Measurements from ENCODE around the gene ATP10D. TPM values are rescaled to one million over a fixed set of nuclear protein-coding genes. Genes with fewer than 3 reads are reported as not detected.
A peak's percentile ranks its signal among the peaks of the same experiment; 100 is the strongest.

ATP10D gene
- total and polyA plus RNA-seq, 9 of the 15 experiments (the other 6 are each of a cell fraction or from before 2014, with no cell fraction given), result 0.10 to 0.36 (median 0.19) TPM; not detected in 1

DNA sequence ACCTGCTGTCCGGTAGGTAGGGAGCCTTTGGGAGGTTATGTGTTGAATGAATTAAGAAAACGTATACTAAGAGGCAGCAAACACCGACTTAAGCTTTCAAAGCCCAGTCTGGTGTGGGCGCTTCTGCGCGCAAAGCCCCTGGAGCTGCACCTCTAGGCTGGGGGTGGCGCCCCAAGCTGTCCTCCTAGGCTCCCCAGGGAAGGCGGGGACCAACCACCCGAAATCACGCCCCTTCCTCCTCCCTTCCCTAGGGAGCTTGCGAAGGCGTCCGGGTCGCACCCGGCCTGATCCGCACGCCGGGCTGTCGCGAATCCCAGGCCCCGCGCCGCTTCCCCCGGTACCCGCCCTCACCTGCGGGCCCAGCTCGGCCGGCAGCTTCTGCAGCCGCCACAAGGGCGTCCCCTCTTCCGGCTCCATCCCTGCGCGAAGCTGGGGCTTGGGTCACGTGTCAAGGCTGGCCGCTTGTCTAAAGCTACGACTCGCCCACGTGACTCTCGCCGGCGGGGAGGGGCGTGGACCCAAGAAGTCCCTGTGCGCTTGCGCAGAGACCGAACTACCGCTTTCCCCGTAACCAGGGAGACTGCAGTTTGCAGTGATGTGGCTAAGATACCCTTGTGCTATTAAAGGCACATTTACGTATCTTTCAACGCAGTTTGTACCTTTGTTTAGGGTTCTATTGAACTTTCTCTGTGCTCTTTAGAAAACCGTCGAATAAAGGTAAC lies 21.7 kb upstream of the ATP10D start, which contains the start of gene COMMD8 (continued):
- TF ChIP-seq, protein P1, sequence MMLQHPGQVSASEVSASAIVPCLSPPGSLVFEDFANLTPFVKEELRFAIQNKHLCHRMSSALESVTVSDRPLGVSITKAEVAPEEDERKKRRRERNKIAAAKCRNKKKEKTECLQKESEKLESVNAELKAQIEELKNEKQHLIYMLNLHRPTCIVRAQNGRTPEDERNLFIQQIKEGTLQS (IDR thresholded peaks at IDR 0.05), result no peak
- TF ChIP-seq, protein P1 (CRISPR knock-in tag; conservative IDR thresholded peaks at IDR 0.05), result no peak
- TF ChIP-seq PTRF (tag; IDR thresholded peaks at IDR 0.05) (no peak), BRF1 (IDR thresholded peaks at IDR 0.05; ENCODE audit: borderline replicate concordance, extremely low read depth, insufficient read length) (no peak), MEF2A (IDR thresholded peaks at IDR 0.05; ENCODE audit: control insufficient read depth, low read depth, low read length) (no peak), JUNB (CRISPR knock-in tag; conservative IDR thresholded peaks at IDR 0.05) (no peak), ZFP36 (IDR thresholded peaks at IDR 0.05; ENCODE audit: low read depth, low read length, partially characterized antibody) (no peak), KDM4B (IDR thresholded peaks at IDR 0.05; ENCODE audit: borderline replicate concordance in 2 of 2, low read depth in 1 of 2) (no peak), U2AF2 (optimal IDR thresholded peaks at IDR 0.05; ENCODE audit: low read depth, low read length) (no peak), TEAD1 (CRISPR knock-in tag; IDR thresholded peaks at IDR 0.05) (0 out of 4 replicates have a peak, but pooled peaks of 1 of the 2 experiments have one; percentile 9), ZNF324 (CRISPR knock-in tag; IDR thresholded peaks at IDR 0.05) (no peak), IFI16 (CRISPR knock-in tag; IDR thresholded peaks at IDR 0.05) (no peak)
- TF ChIP-seq, protein P2, sequence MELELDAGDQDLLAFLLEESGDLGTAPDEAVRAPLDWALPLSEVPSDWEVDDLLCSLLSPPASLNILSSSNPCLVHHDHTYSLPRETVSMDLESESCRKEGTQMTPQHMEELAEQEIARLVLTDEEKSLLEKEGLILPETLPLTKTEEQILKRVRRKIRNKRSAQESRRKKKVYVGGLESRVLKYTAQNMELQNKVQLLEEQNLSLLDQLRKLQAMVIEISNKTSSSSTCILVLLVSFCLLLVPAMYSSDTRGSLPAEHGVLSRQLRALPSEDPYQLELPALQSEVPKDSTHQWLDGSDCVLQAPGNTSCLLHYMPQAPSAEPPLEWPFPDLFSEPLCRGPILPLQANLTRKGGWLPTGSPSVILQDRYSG (tag; conservative IDR thresholded peaks at IDR 0.05; ENCODE audit: low read depth), result no peak
- TF ChIP-seq, protein P3, sequence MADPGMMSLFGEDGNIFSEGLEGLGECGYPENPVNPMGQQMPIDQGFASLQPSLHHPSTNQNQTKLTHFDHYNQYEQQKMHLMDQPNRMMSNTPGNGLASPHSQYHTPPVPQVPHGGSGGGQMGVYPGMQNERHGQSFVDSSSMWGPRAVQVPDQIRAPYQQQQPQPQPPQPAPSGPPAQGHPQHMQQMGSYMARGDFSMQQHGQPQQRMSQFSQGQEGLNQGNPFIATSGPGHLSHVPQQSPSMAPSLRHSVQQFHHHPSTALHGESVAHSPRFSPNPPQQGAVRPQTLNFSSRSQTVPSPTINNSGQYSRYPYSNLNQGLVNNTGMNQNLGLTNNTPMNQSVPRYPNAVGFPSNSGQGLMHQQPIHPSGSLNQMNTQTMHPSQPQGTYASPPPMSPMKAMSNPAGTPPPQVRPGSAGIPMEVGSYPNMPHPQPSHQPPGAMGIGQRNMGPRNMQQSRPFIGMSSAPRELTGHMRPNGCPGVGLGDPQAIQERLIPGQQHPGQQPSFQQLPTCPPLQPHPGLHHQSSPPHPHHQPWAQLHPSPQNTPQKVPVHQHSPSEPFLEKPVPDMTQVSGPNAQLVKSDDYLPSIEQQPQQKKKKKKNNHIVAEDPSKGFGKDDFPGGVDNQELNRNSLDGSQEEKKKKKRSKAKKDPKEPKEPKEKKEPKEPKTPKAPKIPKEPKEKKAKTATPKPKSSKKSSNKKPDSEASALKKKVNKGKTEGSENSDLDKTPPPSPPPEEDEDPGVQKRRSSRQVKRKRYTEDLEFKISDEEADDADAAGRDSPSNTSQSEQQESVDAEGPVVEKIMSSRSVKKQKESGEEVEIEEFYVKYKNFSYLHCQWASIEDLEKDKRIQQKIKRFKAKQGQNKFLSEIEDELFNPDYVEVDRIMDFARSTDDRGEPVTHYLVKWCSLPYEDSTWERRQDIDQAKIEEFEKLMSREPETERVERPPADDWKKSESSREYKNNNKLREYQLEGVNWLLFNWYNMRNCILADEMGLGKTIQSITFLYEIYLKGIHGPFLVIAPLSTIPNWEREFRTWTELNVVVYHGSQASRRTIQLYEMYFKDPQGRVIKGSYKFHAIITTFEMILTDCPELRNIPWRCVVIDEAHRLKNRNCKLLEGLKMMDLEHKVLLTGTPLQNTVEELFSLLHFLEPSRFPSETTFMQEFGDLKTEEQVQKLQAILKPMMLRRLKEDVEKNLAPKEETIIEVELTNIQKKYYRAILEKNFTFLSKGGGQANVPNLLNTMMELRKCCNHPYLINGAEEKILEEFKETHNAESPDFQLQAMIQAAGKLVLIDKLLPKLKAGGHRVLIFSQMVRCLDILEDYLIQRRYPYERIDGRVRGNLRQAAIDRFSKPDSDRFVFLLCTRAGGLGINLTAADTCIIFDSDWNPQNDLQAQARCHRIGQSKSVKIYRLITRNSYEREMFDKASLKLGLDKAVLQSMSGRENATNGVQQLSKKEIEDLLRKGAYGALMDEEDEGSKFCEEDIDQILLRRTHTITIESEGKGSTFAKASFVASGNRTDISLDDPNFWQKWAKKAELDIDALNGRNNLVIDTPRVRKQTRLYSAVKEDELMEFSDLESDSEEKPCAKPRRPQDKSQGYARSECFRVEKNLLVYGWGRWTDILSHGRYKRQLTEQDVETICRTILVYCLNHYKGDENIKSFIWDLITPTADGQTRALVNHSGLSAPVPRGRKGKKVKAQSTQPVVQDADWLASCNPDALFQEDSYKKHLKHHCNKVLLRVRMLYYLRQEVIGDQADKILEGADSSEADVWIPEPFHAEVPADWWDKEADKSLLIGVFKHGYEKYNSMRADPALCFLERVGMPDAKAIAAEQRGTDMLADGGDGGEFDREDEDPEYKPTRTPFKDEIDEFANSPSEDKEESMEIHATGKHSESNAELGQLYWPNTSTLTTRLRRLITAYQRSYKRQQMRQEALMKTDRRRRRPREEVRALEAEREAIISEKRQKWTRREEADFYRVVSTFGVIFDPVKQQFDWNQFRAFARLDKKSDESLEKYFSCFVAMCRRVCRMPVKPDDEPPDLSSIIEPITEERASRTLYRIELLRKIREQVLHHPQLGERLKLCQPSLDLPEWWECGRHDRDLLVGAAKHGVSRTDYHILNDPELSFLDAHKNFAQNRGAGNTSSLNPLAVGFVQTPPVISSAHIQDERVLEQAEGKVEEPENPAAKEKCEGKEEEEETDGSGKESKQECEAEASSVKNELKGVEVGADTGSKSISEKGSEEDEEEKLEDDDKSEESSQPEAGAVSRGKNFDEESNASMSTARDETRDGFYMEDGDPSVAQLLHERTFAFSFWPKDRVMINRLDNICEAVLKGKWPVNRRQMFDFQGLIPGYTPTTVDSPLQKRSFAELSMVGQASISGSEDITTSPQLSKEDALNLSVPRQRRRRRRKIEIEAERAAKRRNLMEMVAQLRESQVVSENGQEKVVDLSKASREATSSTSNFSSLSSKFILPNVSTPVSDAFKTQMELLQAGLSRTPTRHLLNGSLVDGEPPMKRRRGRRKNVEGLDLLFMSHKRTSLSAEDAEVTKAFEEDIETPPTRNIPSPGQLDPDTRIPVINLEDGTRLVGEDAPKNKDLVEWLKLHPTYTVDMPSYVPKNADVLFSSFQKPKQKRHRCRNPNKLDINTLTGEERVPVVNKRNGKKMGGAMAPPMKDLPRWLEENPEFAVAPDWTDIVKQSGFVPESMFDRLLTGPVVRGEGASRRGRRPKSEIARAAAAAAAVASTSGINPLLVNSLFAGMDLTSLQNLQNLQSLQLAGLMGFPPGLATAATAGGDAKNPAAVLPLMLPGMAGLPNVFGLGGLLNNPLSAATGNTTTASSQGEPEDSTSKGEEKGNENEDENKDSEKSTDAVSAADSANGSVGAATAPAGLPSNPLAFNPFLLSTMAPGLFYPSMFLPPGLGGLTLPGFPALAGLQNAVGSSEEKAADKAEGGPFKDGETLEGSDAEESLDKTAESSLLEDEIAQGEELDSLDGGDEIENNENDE (IDR thresholded peaks at IDR 0.05; ENCODE audit: low read depth, low read length), result no peak
